SK-N-SH (cell line): ENCODE data around the gene MVB12B. TPM values are rescaled to one million over a fixed set of nuclear protein-coding genes. Genes with fewer than 3 reads are reported as not detected.

Experiments
- CTCF ChIA-PET: fragments of 300-600, 350-600 bp; formaldehyde crosslinking; extraction: SDS; loops from one replicate; lab custom pipeline; 2021; lab: Yijun Ruan, JAX
- POLR2A ChIA-PET: fragments of 350-600 bp; sonication (Branson Sonifier 250); formaldehyde crosslinking; extraction: SDS; loops from one replicate; lab custom pipeline; 2020; ENCODE audit warnings: antibody characterized with exemption, inconsistent platforms; lab: Yijun Ruan, JAX
- DNase-seq: peaks from one replicate; pipeline ENCODE4 v3.0.0; 2012
- H2AFZ ChIP-seq: fragments of 200-600 bp; sonication (generic); 2 replicates; pipeline ENCODE4 v1.8.1; 2016; ENCODE audit warnings: antibody characterized with exemption, mild to moderate bottlenecking, low read depth
- H3F3A ChIP-seq: fragments of 200-600 bp; sonication (generic); replicated peaks from 2 replicates; pipeline ENCODE3; 2016; ENCODE audit warnings: antibody characterized with exemption, mild to moderate bottlenecking; ENCODE audit not compliant: insufficient read depth
- H3K27ac ChIP-seq, 2 experiments: fragments of 200-500 bp in 1 of 2; fragments of 200-600 bp in 1 of 2; sonication (Bioruptor generic) in 1 of 2; sonication (generic), shearing (Covaris generic) in 1 of 2; 2 replicates each; pipeline versions ENCODE4 v1.5.1 to v1.6.1; 2014 to 2016; ENCODE audit warnings: low read depth in 2 of 2, inconsistent platforms in 1 of 2, low read length in 1 of 2, mild to moderate bottlenecking in 1 of 2, mixed read lengths in 1 of 2
- H3K27me3 ChIP-seq: fragments of 200-600 bp; sonication (generic), shearing (Covaris generic); 2 replicates; pipeline ENCODE4 v1.6.1; 2016; ENCODE audit warnings: mixed run types; ENCODE audit not compliant: insufficient read depth
- H3K36me3 ChIP-seq, 2 experiments: fragments of 200-500 bp in 1 of 2; fragments of 200-600 bp in 1 of 2; sonication (Bioruptor generic) in 1 of 2; sonication (generic) in 1 of 2; replicated peaks in 1 of 2; 2 replicates each; pipeline versions ENCODE3 to v1.5.1; 2014 to 2016; ENCODE audit warnings: low read length in 1 of 2, mild to moderate bottlenecking in 1 of 2; ENCODE audit not compliant: insufficient read depth in 2 of 2, control insufficient read depth in 1 of 2
- H3K4me1 ChIP-seq, 2 experiments: fragments of 200-500 bp in 1 of 2; fragments of 200-600 bp in 1 of 2; sonication (Bioruptor generic) in 1 of 2; sonication (generic), shearing (Covaris generic) in 1 of 2; 2 replicates each; pipeline versions ENCODE4 v1.5.1 to v1.6.1; 2014 to 2016; ENCODE audit warnings: low read depth in 1 of 2, low read length in 1 of 2, mixed run types in 1 of 2; ENCODE audit not compliant: insufficient read depth in 2 of 2, control insufficient read depth in 1 of 2
- H3K4me2 ChIP-seq: fragments of 200-600 bp; sonication (generic), shearing (Covaris generic); 2 replicates; pipeline ENCODE4 v1.6.1; 2017; ENCODE audit warnings: mixed run types
- H3K4me3 ChIP-seq, 2 experiments: fragments of 200-500 bp in 1 of 2; fragments of 200-600 bp in 1 of 2; sonication (Bioruptor generic) in 1 of 2; sonication (generic), shearing (Covaris generic) in 1 of 2; 2 replicates each; pipeline versions ENCODE4 v1.5.1 to v1.8.1; 2014 to 2016; ENCODE audit warnings: low read depth in 2 of 2, inconsistent platforms in 1 of 2, low read length in 1 of 2, mild to moderate bottlenecking in 1 of 2, mixed read lengths in 1 of 2, moderate library complexity in 1 of 2
- H3K79me2 ChIP-seq: fragments of 200-600 bp; sonication (generic); 2 replicates; pipeline ENCODE4 v1.8.1; 2017; ENCODE audit warnings: mild to moderate bottlenecking; ENCODE audit not compliant: insufficient read depth
- H3K9ac ChIP-seq: fragments of 200-600 bp; sonication (generic); 2 replicates; pipeline ENCODE4 v1.6.1; 2017; ENCODE audit warnings: mixed run types
- H3K9me2 ChIP-seq: fragments of 200-600 bp; sonication (generic); 2 replicates; pipeline ENCODE4 v1.6.1; 2017; ENCODE audit warnings: mixed run types
- H3K9me3 ChIP-seq: fragments of 200-600 bp; sonication (generic); 2 replicates; pipeline ENCODE4 v1.6.1; 2017; ENCODE audit warnings: mixed run types, mild to moderate bottlenecking, moderate library complexity
- H4K20me1 ChIP-seq: fragments of 200-600 bp; sonication (generic); 2 replicates; pipeline ENCODE4 v1.6.1; 2017; ENCODE audit warnings: mild to moderate bottlenecking, mixed run types; ENCODE audit not compliant: insufficient read depth
- ELF1 ChIP-seq: IDR thresholded peaks from 2 replicates; pipeline ENCODE4 v1.4.0; 2012
- EP300 ChIP-seq, 2 experiments: IDR thresholded peaks; 2 replicates each; pipeline versions ENCODE4 v1.4.0 to v1.6.1; 2012; ENCODE audit warnings: borderline replicate concordance in 1 of 2, low read depth in 1 of 2, low read length in 1 of 2
- EZH2phosphoT487 ChIP-seq: fragments of 200-600 bp; sonication (generic); IDR thresholded peaks from 2 replicates; pipeline ENCODE4 v1.6.1; 2017; ENCODE audit warnings: low read depth, mixed run types, mild to moderate bottlenecking, antibody characterized with exemption, moderate library complexity, borderline replicate concordance
- FOXM1 ChIP-seq: IDR thresholded peaks from 2 replicates; pipeline ENCODE4 v1.4.0; 2012; ENCODE audit warnings: low read depth, mild to moderate bottlenecking
- GABPA ChIP-seq: IDR thresholded peaks from 2 replicates; pipeline ENCODE4 v1.4.0; 2012; ENCODE audit warnings: low read depth, mild to moderate bottlenecking
- GATA2 ChIP-seq: sonication (generic); formaldehyde crosslinking; IDR thresholded peaks from 2 replicates; pipeline ENCODE4 v1.5.0; 2020; ENCODE audit warnings: mild to moderate bottlenecking, missing genetic modification reagents
- RCOR1 ChIP-seq: fragments of 150-350 bp; IDR thresholded peaks from 2 replicates; pipeline ENCODE4 v1.6.1; 2017; ENCODE audit warnings: antibody characterized with exemption, low read length
- REST ChIP-seq: IDR thresholded peaks from 2 replicates; pipeline ENCODE4 v1.6.1; 2012; ENCODE audit warnings: mild to moderate bottlenecking, low read depth, low read length, moderate library complexity
- RFX5 ChIP-seq: IDR thresholded peaks from 2 replicates; pipeline ENCODE4 v1.6.1; 2012; ENCODE audit warnings: mild to moderate bottlenecking, improper control_type of control experiment, low read length
- RXRA ChIP-seq: IDR thresholded peaks from 2 replicates; pipeline ENCODE4 v1.4.0; 2012; ENCODE audit warnings: low read depth, mild to moderate bottlenecking, borderline replicate concordance
- SIN3A ChIP-seq: IDR thresholded peaks from 2 replicates; pipeline ENCODE4 v1.6.1; 2012; ENCODE audit warnings: low read depth, mild to moderate bottlenecking, low read length, moderate library complexity, borderline replicate concordance
- TCF12 ChIP-seq: IDR thresholded peaks from 2 replicates; pipeline ENCODE4 v1.4.0; 2012
- WGBS: methylation state at CpG from one replicate; pipeline ENCODE4 v1.1.6; 2017; ENCODE audit warnings: low lambda C conversion rate; 5-methylcytosine and 5-hydroxymethylcytosine counted together
- polyA plus RNA-seq, 3 experiments: library from polyadenylated mRNA; depleted of rRNA; stranded (reverse); fragments of >200 nt; gene quantifications; 2 replicates each; pipeline ENCODE4 v1.2.3, GENCODE V29; 2012
- TF ChIP-seq, protein P1 (sequence below): IDR thresholded peaks from 2 replicates; pipeline ENCODE4 v1.4.0; 2012; ENCODE audit warnings: low read depth, borderline replicate concordance

The MVB12B gene
- polyA plus RNA-seq, 1 of the 3 experiments (the other 2 are of a cell fraction) = 5.1 TPM

GRCh38 chr9:126372716-126373115 lies 46.1 kb downstream of the MVB12B start:
- CTCF ChIA-PET = interaction anchor here (1.3 to 1.5 kb wide), 2 partner anchors 11 to 26 kb away, joined by 3 to 5 read pairs; no protein-coding TSS in a partner anchor
- no peak overlapping the region for H3K9ac ChIP-seq
- no peak for DNase-seq

DNA sequence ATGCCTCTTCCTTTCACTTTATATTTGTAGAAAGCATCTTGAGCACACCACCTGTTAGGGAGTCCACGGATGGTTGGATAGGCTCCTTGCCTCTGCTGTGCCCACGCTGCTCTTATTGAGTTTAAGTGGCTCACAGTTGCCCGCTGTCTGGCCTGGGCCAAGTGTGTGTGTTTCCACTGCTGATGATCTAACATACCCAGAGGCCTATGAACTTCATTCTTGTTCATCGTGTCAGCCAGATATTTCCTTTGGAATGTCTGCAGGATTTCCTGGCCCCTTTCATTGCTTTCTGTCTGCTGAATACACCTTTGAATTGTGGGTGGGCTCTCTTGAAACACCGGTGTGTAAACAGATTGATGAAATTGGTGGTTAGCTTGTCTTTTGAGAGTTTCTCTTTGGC lies 46.6 kb downstream of the MVB12B start:
- POLR2A ChIA-PET = no interaction called here
- no peak overlapping the region; a peak in 1 of 4 replicates for H3K4me3 ChIP-seq
- no peaks in the 10 kb centered on the region for H3K27me3 ChIP-seq
- WGBS = 43% methylated on average over 5 of the region's 5 CpGs
- no peak for DNase-seq
- peaks cover 16 to 35% of the 10 kb centered on the region in 2 experiments; a peak in 3 of 4 replicates for H3K4me1 ChIP-seq
- CTCF ChIA-PET = interaction anchor here (0.7 to 1.5 kb wide), 3 partner anchors 11 to 122 kb away, joined by 3 to 5 read pairs (median 5); no protein-coding TSS in a partner anchor
- H3K27ac ChIP-seq = peak overlapping the region in 1 of 2 experiments; percentile 23; a peak in 2 of 4 replicates
- H3K36me3 ChIP-seq = peaks cover 0 to 6% of the 10 kb centered on the region in 2 experiments
- H2AFZ ChIP-seq = no peak overlapping the region
- no peaks in the 10 kb centered on the region for H3K9me3 ChIP-seq
- H3K9ac ChIP-seq = no peak overlapping the region
- peak overlapping the region; percentile 38; the same call in 1 of the 2 replicates for H3K4me2 ChIP-seq
- no peaks in the 10 kb centered on the region; the same call in 1 of the 2 replicates for H3K79me2 ChIP-seq
- H3F3A ChIP-seq = peaks cover 7% of the 10 kb centered on the region
- no peaks in the 10 kb centered on the region for H3K9me2 ChIP-seq
- TF ChIP-seq GABPA = no peak
- TF ChIP-seq RCOR1 = no peak
- TF ChIP-seq ELF1 = no peak
- no peak for TF ChIP-seq REST
- no peak for TF ChIP-seq EZH2phosphoT487
- no peak for TF ChIP-seq SIN3A
- no peaks in the 10 kb centered on the region for H4K20me1 ChIP-seq

More at GRCh38 chr9:126372716-126373115, 46.1 kb downstream of the MVB12B start:
- Histone ChIP-seq H3K27ac (peak overlapping the region in 1 of 2 experiments; percentile 23; a peak in 1 of 4 replicates), H3K4me2 (peak overlapping the region; percentile 38; the same call in 1 of the 2 replicates), H3F3A (peaks cover 7% of the 10 kb centered on the region), H3K4me1 (peaks cover 16 to 35% of the 10 kb centered on the region in 2 experiments; a peak in 3 of 4 replicates), H3K9me2 (no peaks in the 10 kb centered on the region), H3K36me3 (peaks cover 0 to 6% of the 10 kb centered on the region in 2 experiments), H3K9me3 (no peaks in the 10 kb centered on the region), H3K27me3 (no peaks in the 10 kb centered on the region), H4K20me1 (no peaks in the 10 kb centered on the region), H2AFZ (no peak overlapping the region), H3K79me2 (no peaks in the 10 kb centered on the region; the same call in 1 of the 2 replicates), H3K4me3 (no peak overlapping the region; a peak in 1 of 4 replicates)
- WGBS = 90% methylated on average over 6 of the region's 6 CpGs
- POLR2A ChIA-PET = no interaction called here
- TF ChIP-seq RXRA (no peak), TCF12 (no peak), EP300 (IDR thresholded peaks at IDR 0.05; ENCODE audit: borderline replicate concordance in 1 of 2, low read depth in 1 of 2, low read length in 1 of 2) (no peak), GABPA (no peak), RFX5 (no peak), FOXM1 (no peak), GATA2 (CRISPR knock-in tag) (no peak)
- TF ChIP-seq, protein P1, sequence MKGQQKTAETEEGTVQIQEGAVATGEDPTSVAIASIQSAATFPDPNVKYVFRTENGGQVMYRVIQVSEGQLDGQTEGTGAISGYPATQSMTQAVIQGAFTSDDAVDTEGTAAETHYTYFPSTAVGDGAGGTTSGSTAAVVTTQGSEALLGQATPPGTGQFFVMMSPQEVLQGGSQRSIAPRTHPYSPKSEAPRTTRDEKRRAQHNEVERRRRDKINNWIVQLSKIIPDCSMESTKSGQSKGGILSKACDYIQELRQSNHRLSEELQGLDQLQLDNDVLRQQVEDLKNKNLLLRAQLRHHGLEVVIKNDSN = no peak
